Activated CD4-positive, alpha-beta T cell treated with anti-CD3 and anti-CD28 coated beads, Interleukin-2, amount 50 U/mL, for 4 hours (primary cell): ENCODE results near the gene MFNG.

Source experiments
- DNase-seq, 2 experiments: peaks; one replicate each; pipeline ENCODE4 v3.0.0-alpha.2; 2020

Gene MFNG

GRCh38 chr22:37443977-37444376 lies 42.2 kb downstream of the MFNG start:
- no peak for DNase-seq

GRCh38 chr22:37443086-37443485 lies 43.1 kb downstream of the MFNG start:
- DNase-seq, result no peak

- no peak for DNase-seq
Observed at GRCh38 chr22:37442537-37442936, 43.6 kb downstream of the MFNG start.

GRCh38 chr22:37442135-37442534 lies 44.0 kb downstream of the MFNG start:
- DNase-seq, result no peak

- no peak for DNase-seq
Observed at GRCh38 chr22:37440875-37441274, 45.3 kb downstream of the MFNG start.

- DNase-seq, result no peak
Observed at GRCh38 chr22:37439347-37439746, 46.8 kb downstream of the MFNG start.

- no peak for DNase-seq
Observed at GRCh38 chr22:37435970-37436603, 50.1 kb downstream of the MFNG start.

GRCh38 chr22:37433786-37434185 lies 52.4 kb downstream of the MFNG start:
- no peak for DNase-seq

GRCh38 chr22:37432708-37433054 lies 53.5 kb downstream of the MFNG start:
- no peak for DNase-seq

- DNase-seq, result peak in 1 of 2 experiments; percentile 19
Observed at GRCh38 chr22:37431801-37432707, 54.1 kb downstream of the MFNG start.

- DNase-seq, result no peak
Observed at GRCh38 chr22:37431366-37431765, 54.8 kb downstream of the MFNG start.

- DNase-seq, result no peak
Observed at GRCh38 chr22:37430941-37431340, 55.2 kb downstream of the MFNG start.

- peak; percentile 41 to 49 for DNase-seq
Observed at GRCh38 chr22:37428649-37429586, 57.3 kb downstream of the MFNG start.

- no peak for DNase-seq
Observed at GRCh38 chr22:37427711-37428635, 58.2 kb downstream of the MFNG start.

- no peak for DNase-seq
Observed at GRCh38 chr22:37427135-37427710, 59.0 kb downstream of the MFNG start, which contains the start of gene ELFN2. ELFN2 (minus strand) TSS chr22:37427479; CDS start chr22:37375534, 51,945 bp downstream.

- DNase-seq, result no peak
Observed at GRCh38 chr22:37426706-37427134, 59.5 kb downstream of the MFNG start.

- no peak for DNase-seq
Observed at GRCh38 chr22:37425800-37426705, 60.1 kb downstream of the MFNG start.

- no peak for DNase-seq
Observed at GRCh38 chr22:37425369-37425768, 60.8 kb downstream of the MFNG start.

GRCh38 chr22:37423283-37423682 lies 62.9 kb downstream of the MFNG start:
- DNase-seq, result no peak

- DNase-seq, result no peak
Observed at GRCh38 chr22:37421468-37421877, 64.7 kb downstream of the MFNG start.
